RWPE2 (cell line): ENCODE data around the gene KSR2.

Source experiments
- ATAC-seq: fragments of 200-7000 bp; cut with Tn5 transposase; 3 replicates; pipeline ENCODE4 v1.9.1; 2021; ENCODE audit warnings: low read depth
- DNase-seq: peaks from one replicate; pipeline ENCODE4 v3.0.0-alpha.2; 2020; ENCODE audit warnings: low spot score
- H3K27ac ChIP-seq: fragments of 450-650 bp; 2 replicates; pipeline ENCODE4 v1.5.1; 2017; ENCODE audit warnings: mild to moderate bottlenecking; ENCODE audit not compliant: poor library complexity, severe bottlenecking
- H3K27me3 ChIP-seq: fragments of 250-450 bp; sonication (Bioruptor Pico); 2 replicates; pipeline ENCODE4 v1.5.1; 2021; ENCODE audit warnings: mild to moderate bottlenecking, moderate library complexity; ENCODE audit not compliant: insufficient read depth, poor library complexity, severe bottlenecking
- H3K36me3 ChIP-seq: fragments of 250-450 bp; sonication (Bioruptor Pico); 2 replicates; pipeline ENCODE4 v1.5.1; 2020; ENCODE audit warnings: low read depth, mild to moderate bottlenecking, moderate library complexity
- H3K4me1 ChIP-seq: fragments of 250-450 bp; sonication (Bioruptor Pico); 2 replicates; pipeline ENCODE4 v1.5.1; 2021; ENCODE audit warnings: mild to moderate bottlenecking, moderate library complexity; ENCODE audit not compliant: insufficient read depth, poor library complexity, severe bottlenecking
- H3K4me3 ChIP-seq: fragments of 250-450 bp; sonication (Bioruptor Pico); 2 replicates; pipeline ENCODE4 v1.5.1; 2021; ENCODE audit warnings: mild to moderate bottlenecking, moderate library complexity; ENCODE audit not compliant: severe bottlenecking
- H3K9me3 ChIP-seq: fragments of 250-450 bp; sonication (Bioruptor Pico); 2 replicates; pipeline ENCODE4 v1.5.1; 2021; ENCODE audit warnings: mild to moderate bottlenecking, moderate library complexity; ENCODE audit not compliant: severe bottlenecking
- CTCF ChIP-seq: fragments of 450-650 bp; IDR thresholded peaks from one replicate; pipeline ENCODE4 v1.5.1; 2017; ENCODE audit warnings: mild to moderate bottlenecking, moderate library complexity; ENCODE audit not compliant: poor library complexity, severe bottlenecking

The KSR2 gene

DNA sequence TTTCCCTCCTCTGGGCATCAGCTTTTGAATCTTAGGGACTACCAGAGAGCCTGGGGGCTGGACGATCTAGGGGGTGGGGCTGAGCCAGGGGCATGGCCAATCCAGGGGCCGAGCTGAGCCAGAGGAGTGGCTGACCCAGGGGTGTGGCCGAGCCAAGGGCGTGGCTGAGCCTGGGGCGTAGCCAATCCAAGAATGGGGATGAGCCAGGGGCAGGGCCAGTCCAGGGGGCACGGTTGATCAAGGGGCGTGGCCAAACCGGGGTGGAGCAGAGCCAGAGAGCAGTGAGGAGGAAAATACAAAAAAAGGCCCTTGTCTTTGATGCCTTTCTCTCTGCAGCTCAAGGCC is 388.1 kb downstream of the KSR2 start:
- Histone ChIP-seq H3K36me3 (no peaks in the 10 kb centered on the region), H3K27me3 (no peaks in the 10 kb centered on the region), H3K4me3 (no peak overlapping the region), H3K9me3 (no peaks in the 10 kb centered on the region), H3K27ac (no peak overlapping the region), H3K4me1 (peaks cover 3% of the 10 kb centered on the region)
- DNase-seq: no peak
- peak; percentile 82 for ATAC-seq
- TF ChIP-seq CTCF: no peak

DNA sequence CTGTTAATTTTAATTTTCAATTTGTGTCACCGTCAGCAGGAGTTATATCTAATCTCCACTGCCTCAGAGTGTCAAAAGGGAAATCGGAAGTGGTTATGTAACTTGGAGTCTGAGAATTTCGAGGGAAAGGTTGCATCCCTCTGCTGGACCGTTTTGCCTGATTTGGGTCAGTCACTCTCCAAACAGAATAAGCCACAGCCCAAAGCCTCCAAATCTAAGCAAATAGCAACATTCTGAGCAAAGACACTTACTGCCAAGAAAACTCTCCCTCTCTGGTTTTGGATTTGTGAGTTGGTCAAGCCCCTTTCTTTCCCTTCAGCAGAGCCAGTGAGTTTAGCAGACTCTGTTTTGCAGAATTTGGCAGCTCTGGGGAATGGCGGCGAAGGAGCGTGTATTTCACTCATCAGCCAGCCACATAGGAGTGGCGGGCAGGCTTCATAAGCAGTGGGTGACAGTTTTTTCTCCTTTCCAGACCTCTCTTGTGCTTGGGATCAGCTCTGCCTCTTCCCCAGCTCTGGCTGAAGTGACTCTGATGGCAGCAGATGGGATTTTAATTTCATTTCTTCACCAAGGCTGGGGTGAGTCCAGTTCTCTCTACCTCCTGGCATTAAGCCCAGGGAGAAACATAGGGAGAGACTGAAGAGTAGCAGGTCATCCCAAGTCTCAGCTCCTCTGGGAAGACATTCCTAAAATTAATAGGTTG is 388.6 kb downstream of the KSR2 start:
- ATAC-seq (no peak), DNase-seq (no peak)
- no peaks in the 10 kb centered on the region for H3K9me3 ChIP-seq
- H3K4me1 ChIP-seq: peaks cover 3% of the 10 kb centered on the region
- no peaks in the 10 kb centered on the region for H3K27me3 ChIP-seq
- no peaks in the 10 kb centered on the region for H3K36me3 ChIP-seq
- no peak overlapping the region for H3K4me3 ChIP-seq
- no peak overlapping the region for H3K27ac ChIP-seq
- no peak for TF ChIP-seq CTCF

GRCh38 chr12:117577122-117577657 is 391.6 kb downstream of the KSR2 start:
- no peak for TF ChIP-seq CTCF
- Histone ChIP-seq H3K27ac (no peak overlapping the region), H3K36me3 (no peaks in the 10 kb centered on the region), H3K4me1 (no peaks in the 10 kb centered on the region), H3K9me3 (no peaks in the 10 kb centered on the region), H3K27me3 (no peaks in the 10 kb centered on the region), H3K4me3 (no peak overlapping the region)
- DNase-seq: no peak
- no peak for ATAC-seq

DNA sequence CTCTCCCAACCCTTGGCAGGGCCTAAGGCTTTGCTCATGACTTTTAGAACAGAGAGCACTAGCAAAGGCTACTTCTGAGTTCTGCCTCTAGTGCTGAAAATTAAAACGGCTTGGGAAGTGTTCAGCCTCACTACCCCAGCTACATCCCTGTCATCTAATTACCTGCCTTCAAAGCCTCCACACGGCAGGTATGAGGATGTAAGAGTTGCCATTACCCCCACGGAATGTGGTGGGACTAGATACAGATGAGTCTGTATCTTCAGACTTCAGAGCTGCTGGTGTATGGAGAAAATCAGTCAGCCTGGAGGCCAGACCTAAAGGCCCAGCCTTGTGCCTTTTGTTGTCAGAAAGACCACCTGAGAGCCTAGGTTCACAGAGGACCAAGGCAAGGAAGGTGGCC is 392.7 kb downstream of the KSR2 start:
- Histone ChIP-seq H3K4me1 (no peaks in the 10 kb centered on the region), H3K27ac (no peak overlapping the region), H3K36me3 (no peaks in the 10 kb centered on the region), H3K4me3 (no peak overlapping the region), H3K27me3 (no peaks in the 10 kb centered on the region), H3K9me3 (no peaks in the 10 kb centered on the region)
- no peak for ATAC-seq
- TF ChIP-seq CTCF: no peak
- no peak for DNase-seq

DNA sequence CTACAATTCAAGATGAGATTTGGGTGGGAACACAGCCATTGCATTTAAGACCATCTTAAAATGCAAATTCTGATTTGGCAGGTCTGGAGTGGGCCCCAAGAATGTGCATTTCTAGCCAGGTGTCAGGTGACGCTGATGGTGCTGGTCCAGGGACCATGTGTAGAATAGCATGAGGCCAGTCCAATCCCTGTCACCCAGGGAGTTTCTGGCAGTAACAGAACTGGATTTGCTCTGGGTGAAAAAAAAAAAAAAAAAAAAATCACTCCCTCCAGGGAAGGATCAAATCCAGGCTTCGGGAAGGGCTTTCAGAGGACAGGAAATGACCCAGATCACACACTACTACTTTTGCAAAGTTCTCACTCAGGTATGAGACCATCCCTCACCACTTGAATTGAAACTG is 394.1 kb downstream of the KSR2 start:
- DNase-seq (no peak), ATAC-seq (no peak)
- no peaks in the 10 kb centered on the region for H3K9me3 ChIP-seq
- no peaks in the 10 kb centered on the region for H3K27me3 ChIP-seq
- no peaks in the 10 kb centered on the region for H3K36me3 ChIP-seq
- H3K4me3 ChIP-seq: no peak overlapping the region
- no peaks in the 10 kb centered on the region for H3K4me1 ChIP-seq
- no peak for TF ChIP-seq CTCF
- no peak overlapping the region for H3K27ac ChIP-seq
